H9 (cell line): Measurements from ENCODE around the gene DHX30. TPM values are rescaled to one million over a fixed set of nuclear protein-coding genes. Genes with fewer than 3 reads are reported as not detected.

ENCODE experiments used
- DNase-seq: peaks from one replicate; pipeline ENCODE4 v3.0.0-alpha.2; 2017
- H2AFZ ChIP-seq: one replicate; pipeline ENCODE4 v1.6.1; 2013; ENCODE audit warnings: mild to moderate bottlenecking, low read length, control low read depth, moderate library complexity
- H2AK5ac ChIP-seq: 2 replicates; pipeline ENCODE4 v1.6.1; 2013; ENCODE audit warnings: low read length, control low read depth, mixed read lengths; ENCODE audit not compliant: insufficient read length
- H2BK120ac ChIP-seq: one replicate; pipeline ENCODE4 v1.6.1; 2013; ENCODE audit warnings: low read depth, mild to moderate bottlenecking, low read length, control low read depth, inconsistent platforms; ENCODE audit not compliant: poor library complexity, severe bottlenecking
- H2BK12ac ChIP-seq: 2 replicates; pipeline ENCODE4 v1.6.1; 2013; ENCODE audit warnings: low read length, control low read depth, mixed read lengths, low read depth; ENCODE audit not compliant: insufficient read length
- H2BK15ac ChIP-seq: 2 replicates; pipeline ENCODE4 v1.6.1; 2013; ENCODE audit warnings: low read depth, low read length, control low read depth
- H2BK20ac ChIP-seq: one replicate; pipeline ENCODE4 v1.6.1; 2013; ENCODE audit warnings: low read depth, mild to moderate bottlenecking, low read length, control low read depth, inconsistent platforms; ENCODE audit not compliant: poor library complexity, severe bottlenecking
- H2BK5ac ChIP-seq: 2 replicates; pipeline ENCODE4 v1.6.1; 2013; ENCODE audit warnings: low read length, control low read depth, mixed read lengths; ENCODE audit not compliant: insufficient read length
- H3K14ac ChIP-seq: 2 replicates; pipeline ENCODE4 v1.6.1; 2013; ENCODE audit warnings: low read length, control low read depth; ENCODE audit not compliant: insufficient read depth
- H3K18ac ChIP-seq: 2 replicates; pipeline ENCODE4 v1.6.1; 2013; ENCODE audit warnings: low read depth, mild to moderate bottlenecking, mixed read lengths, low read length, control low read depth; ENCODE audit not compliant: insufficient read length
- H3K23ac ChIP-seq: 2 replicates; pipeline ENCODE4 v1.6.1; 2013; ENCODE audit warnings: low read length, control low read depth, mixed read lengths, low read depth; ENCODE audit not compliant: insufficient read length
- H3K23me2 ChIP-seq: 2 replicates; pipeline ENCODE4 v1.6.1; 2013; ENCODE audit warnings: low read depth, mild to moderate bottlenecking, mixed read lengths, low read length, control low read depth; ENCODE audit not compliant: insufficient read length, poor library complexity, severe bottlenecking
- H3K27ac ChIP-seq: 2 replicates; pipeline ENCODE4 v1.5.1; 2013; ENCODE audit warnings: low read length, control low read depth, mixed read lengths, low read depth; ENCODE audit not compliant: insufficient read length
- H3K27me3 ChIP-seq: 2 replicates; pipeline ENCODE4 v1.6.1; 2013; ENCODE audit warnings: low read length, control low read depth, inconsistent platforms; ENCODE audit not compliant: insufficient read depth
- H3K4ac ChIP-seq: 2 replicates; pipeline ENCODE4 v1.6.1; 2013; ENCODE audit warnings: low read depth, mild to moderate bottlenecking, control low read depth, inconsistent platforms, low read length, moderate library complexity
- H3K4me1 ChIP-seq: 2 replicates; pipeline ENCODE4 v1.6.1; 2013; ENCODE audit warnings: low read length, control low read depth, inconsistent platforms; ENCODE audit not compliant: insufficient read depth
- H3K4me2 ChIP-seq: 2 replicates; pipeline ENCODE4 v1.6.1; 2013; ENCODE audit warnings: low read length, control low read depth, mixed read lengths; ENCODE audit not compliant: insufficient read length, insufficient read depth
- H3K56ac ChIP-seq: 2 replicates; pipeline ENCODE4 v1.6.1; 2013; ENCODE audit warnings: low read depth, mild to moderate bottlenecking, mixed read lengths, low read length, control low read depth; ENCODE audit not compliant: insufficient read length
- H3K79me1 ChIP-seq: 2 replicates; pipeline ENCODE4 v1.6.1; 2013; ENCODE audit warnings: low read depth, mild to moderate bottlenecking, moderate library complexity, low read length, control low read depth, inconsistent platforms; ENCODE audit not compliant: insufficient read depth, poor library complexity, severe bottlenecking
- H3K79me2 ChIP-seq: 2 replicates; pipeline ENCODE4 v1.6.1; 2013; ENCODE audit warnings: low read length, control low read depth, inconsistent platforms; ENCODE audit not compliant: insufficient read depth
- H3K9ac ChIP-seq: 2 replicates; pipeline ENCODE4 v1.6.1; 2013; ENCODE audit warnings: low read length, control low read depth, mixed read lengths; ENCODE audit not compliant: insufficient read length; ENCODE audit errors: extremely low read depth
- H3K9me3 ChIP-seq: one replicate; pipeline ENCODE4 v1.6.1; 2013; ENCODE audit warnings: low read depth, low read length, inconsistent platforms; ENCODE audit not compliant: control insufficient read depth
- H3T11ph ChIP-seq: one replicate; pipeline ENCODE4 v1.6.1; 2013; ENCODE audit warnings: mild to moderate bottlenecking, low read length, control low read depth, inconsistent platforms
- H4K20me1 ChIP-seq: one replicate; pipeline ENCODE4 v1.6.1; 2013; ENCODE audit not compliant: control insufficient read depth, insufficient read length, insufficient read depth
- H4K5ac ChIP-seq: 2 replicates; pipeline ENCODE4 v1.6.1; 2013; ENCODE audit warnings: low read depth, mild to moderate bottlenecking, mixed read lengths, low read length, control low read depth; ENCODE audit not compliant: insufficient read length
- H4K8ac ChIP-seq: replicated peaks from 2 replicates; pipeline ENCODE4 v1.6.1; 2013; ENCODE audit warnings: low read length, control low read depth, mixed read lengths, low read depth; ENCODE audit not compliant: insufficient read length
- H4K91ac ChIP-seq: 2 replicates; pipeline ENCODE4 v1.6.1; 2013; ENCODE audit warnings: low read depth, mild to moderate bottlenecking, moderate library complexity, mixed read lengths, low read length, control low read depth; ENCODE audit not compliant: insufficient read length
- H3K27ac Mint-ChIP-seq, 3 experiments: 2 replicates in 2 of 3; 3 replicates in 1 of 3; pipeline ENCODE4 v1.8.0; 2020 to 2021; ENCODE audit warnings: mixed read lengths in 3 of 3, mild to moderate bottlenecking in 1 of 3, moderate library complexity in 1 of 3
- H3K27me3 Mint-ChIP-seq: 2 replicates; pipeline ENCODE4 v1.8.0; 2021; ENCODE audit warnings: low read depth, mild to moderate bottlenecking, moderate library complexity, mixed read lengths
- H3K36me3 Mint-ChIP-seq, 3 experiments: 2 replicates in 2 of 3; 3 replicates in 1 of 3; pipeline ENCODE4 v1.8.0; 2020 to 2021; ENCODE audit warnings: low read depth in 3 of 3, mixed read lengths in 3 of 3; ENCODE audit not compliant: insufficient read depth in 1 of 3
- H3K4me1 Mint-ChIP-seq, 2 experiments: 2 replicates each; pipeline ENCODE4 v1.8.0; 2020; ENCODE audit warnings: mixed read lengths in 2 of 2
- H3K4me3 Mint-ChIP-seq, 2 experiments: 2 replicates in 1 of 2; 3 replicates in 1 of 2; pipeline ENCODE4 v1.8.0; 2020 to 2021; ENCODE audit warnings: mild to moderate bottlenecking in 2 of 2, mixed read lengths in 2 of 2, moderate library complexity in 1 of 2
- H3K9me3 Mint-ChIP-seq, 2 experiments: 2 replicates in 1 of 2; 3 replicates in 1 of 2; pipeline ENCODE4 v1.8.0; 2020; ENCODE audit warnings: mild to moderate bottlenecking in 2 of 2, mixed read lengths in 2 of 2, moderate library complexity in 1 of 2
- CTCF ChIP-seq: fragments of 200-600 bp; sonication (generic); conservative IDR thresholded peaks from 3 replicates; pipeline ENCODE4 v1.8.0; 2021; ENCODE audit warnings: antibody characterized with exemption, mild to moderate bottlenecking
- WGBS: extraction: QIAGEN DNeasy Blood & Tissue Kit; methylation state at CpG from one replicate; pipeline ENCODE4 v1.1.7; 2013; ENCODE audit warnings: missing lambda C conversion rate, low lambda C conversion rate, mixed read lengths; ENCODE audit not compliant: insufficient read length; ENCODE audit errors: extremely low coverage; 5-methylcytosine and 5-hydroxymethylcytosine counted together
- long read RNA-seq: library from polyadenylated mRNA; unstranded; transcript quantifications from one replicate; pipeline ENCODE4 v2.0.0, GENCODE V29; 2020
- total RNA-seq: library from RNA; stranded (reverse); gene quantifications from 2 replicates; pipeline ENCODE4 v1.2.1, GENCODE V29; 2021

DHX30 gene
- total RNA-seq = 107 TPM in 2 replicates
- long read RNA-seq, full-length matches to known transcripts = 437 of 676 reads
- long read RNA-seq, partial matches to known transcripts = 70 of 676 reads
- long read RNA-seq, other reads (novel, unspliced or antisense) = 169 of 676 reads

- Histone ChIP-seq H2BK15ac (no peak within 1 kb of the TSS), H2BK12ac (no peak within 1 kb of the TSS), H3K4me1 (no peaks in the 10 kb centered on the region), H3K14ac (peak within 1 kb of the TSS; percentile 96), H3K4me2 (peak within 1 kb of the TSS; percentile 77), H3K27me3 (no peaks in the 10 kb centered on the region), H4K20me1 (no peaks in the 10 kb centered on the region), H4K8ac (no peak within 1 kb of the TSS), H3K79me2 (peaks cover 8% of the 10 kb centered on the region; the same call in 1 of the 2 replicates), H2BK20ac (no peak within 1 kb of the TSS), H2BK120ac (peak within 1 kb of the TSS; percentile 74), H3K56ac (no peak within 1 kb of the TSS), H3K23me2 (peaks cover 10% of the 10 kb centered on the region), H4K5ac (peak within 1 kb of the TSS; percentile 9), H3K27ac (peak within 1 kb of the TSS; percentile 4), H3K18ac (peak within 1 kb of the TSS; percentile 95), H3K23ac (no peak within 1 kb of the TSS), H4K91ac (no peak within 1 kb of the TSS), H3K9me3 (no peaks in the 10 kb centered on the region), H2AFZ (no peak within 1 kb of the TSS), H3T11ph (no peak within 1 kb of the TSS), H3K79me1 (peaks cover 5% of the 10 kb centered on the region), H3K9ac (peak within 1 kb of the TSS; percentile 93), H2AK5ac (no peak within 1 kb of the TSS), H2BK5ac (no peak within 1 kb of the TSS), H3K4ac (peak within 1 kb of the TSS; percentile 68; the same call in 1 of the 2 replicates)
- H3K27me3 Mint-ChIP-seq = no peaks in the 10 kb centered on the region
- no peak for TF ChIP-seq CTCF
- H3K36me3 Mint-ChIP-seq = peaks cover 10 to 17% (median 13%) of the 10 kb centered on the region in 3 experiments; a peak in 6 of 7 replicates
- peak within 1 kb of the TSS; percentile 95 to 100 (median 99) for H3K27ac Mint-ChIP-seq
- WGBS = no CpG with 5 or more reads among the region's 90 CpGs
- no peaks in the 10 kb centered on the region for H3K9me3 Mint-ChIP-seq
- peak within 1 kb of the TSS; percentile 95 to 99 for H3K4me3 Mint-ChIP-seq
- peak; percentile 80 for DNase-seq
- H3K4me1 Mint-ChIP-seq = peaks cover 15 to 20% of the 10 kb centered on the region in 2 experiments
Measured at GRCh38 chr3:47802734-47803479, at the start of gene DHX30. Gene DHX30 (plus strand): TSS chr3:47803138. CDS start chr3:47810684, 7,546 bp downstream.
